Activated T-cell treated with anti-CD3 and anti-CD28 coated beads, Interleukin-2, amount 50 U/mL, for 72 hours (primary cell): Measurements from ENCODE around the gene PPP1R27. TPM values are rescaled to one million over a fixed set of nuclear protein-coding genes. Genes with fewer than 3 reads are reported as not detected.
"Not testable (repeated sequence)": the region's sequence is repeated elsewhere in the genome, so short reads cannot be mapped to it uniquely, and the experiment has no call there.

ENCODE experiments used
- ATAC-seq, 2 donors: fragments of 150-1000 bp; cut with Tn5 transposase; replicated peaks in 1 of 2; 2 replicates each; pipeline ENCODE4 v1.10.0; 2021; ENCODE audit warnings: moderate library complexity in 2 of 2, mild to moderate bottlenecking in 1 of 2
- DNase-seq, 2 donors: peaks; one replicate each; pipeline ENCODE4 v3.0.0; 2021 to 2022; ENCODE audit warnings: mixed read lengths in 1 of 2
- H3K27ac Mint-ChIP-seq: one replicate; pipeline ENCODE4 v1.8.0; 2022; ENCODE audit warnings: mild to moderate bottlenecking, moderate library complexity, mixed read lengths
- H3K27me3 Mint-ChIP-seq: one replicate; pipeline ENCODE4 v1.8.0; 2022; ENCODE audit warnings: low read depth, mixed read lengths
- H3K36me3 Mint-ChIP-seq, 2 donors: one replicate each; pipeline ENCODE4 v1.8.0; 2022; ENCODE audit warnings: mixed read lengths in 2 of 2, mild to moderate bottlenecking in 1 of 2; ENCODE audit not compliant: insufficient read depth in 2 of 2
- H3K4me1 Mint-ChIP-seq: one replicate; pipeline ENCODE4 v1.8.0; 2022; ENCODE audit warnings: low read depth, mixed read lengths
- H3K4me3 Mint-ChIP-seq, 2 donors: one replicate each; pipeline ENCODE4 v1.8.0; 2022; ENCODE audit warnings: mild to moderate bottlenecking in 2 of 2, mixed read lengths in 2 of 2, moderate library complexity in 2 of 2
- H3K9me3 Mint-ChIP-seq, 2 donors: one replicate each; pipeline ENCODE4 v1.8.0; 2022; ENCODE audit warnings: mixed read lengths in 2 of 2
- total RNA-seq, 2 donors: library from RNA; stranded (reverse); gene quantifications; one replicate each; pipeline ENCODE4 v1.2.3, GENCODE V29; 2022

PPP1R27 gene
- total RNA-seq, 2 donors from 2014 or later, result not detected

GRCh38 chr17:81842725-81843504 is 8.1 kb upstream of the PPP1R27 start:
- Mint-ChIP-seq H3K27ac (no peak overlapping the region), H3K4me1 (no peaks in the 10 kb centered on the region), H3K9me3 (no peaks in the 10 kb centered on the region), H3K36me3 (peaks cover 1 to 7% of the 10 kb centered on the region in 2 donors), H3K4me3 (no peak overlapping the region), H3K27me3 (no peaks in the 10 kb centered on the region)
- ATAC-seq (no peak), DNase-seq (no peak)

- Mint-ChIP-seq H3K27me3 (no peaks in the 10 kb centered on the region), H3K4me3 (no peak overlapping the region), H3K9me3 (no peaks in the 10 kb centered on the region), H3K36me3 (peaks cover 1 to 7% of the 10 kb centered on the region in 2 donors), H3K27ac (no peak overlapping the region), H3K4me1 (no peaks in the 10 kb centered on the region)
- ATAC-seq (no peak), DNase-seq (no peak)
These were observed 7.5 kb upstream of the PPP1R27 start for GRCh38 chr17:81842378-81842724.

GRCh38 chr17:81841866-81842265 is 7.0 kb upstream of the PPP1R27 start:
- Mint-ChIP-seq H3K4me3 (no peak overlapping the region), H3K36me3 (peaks cover 1 to 5% of the 10 kb centered on the region in 2 donors), H3K4me1 (no peaks in the 10 kb centered on the region), H3K27me3 (no peaks in the 10 kb centered on the region), H3K27ac (no peak overlapping the region), H3K9me3 (no peaks in the 10 kb centered on the region)
- DNase-seq, result no peak
- ATAC-seq, result no peak

- peak; percentile 13 to 16 for ATAC-seq
These were observed 6.3 kb upstream of the PPP1R27 start for GRCh38 chr17:81840826-81841778.

GRCh38 chr17:81840059-81840458 is 5.2 kb upstream of the PPP1R27 start:
- DNase-seq, H3K9me3 Mint-ChIP-seq, H3K27me3 Mint-ChIP-seq, H3K27ac Mint-ChIP-seq, H3K4me3 Mint-ChIP-seq, ATAC-seq, H3K4me1 Mint-ChIP-seq, H3K36me3 Mint-ChIP-seq: not testable (repeated sequence)

More at GRCh38 chr17:81840826-81841778, 6.3 kb upstream of the PPP1R27 start:
- Mint-ChIP-seq H3K4me1 (no peaks in the 10 kb centered on the region), H3K36me3 (peaks cover 1 to 5% of the 10 kb centered on the region in 2 donors), H3K27ac (no peak overlapping the region), H3K4me3 (no peak overlapping the region), H3K9me3 (no peaks in the 10 kb centered on the region), H3K27me3 (no peaks in the 10 kb centered on the region)
- DNase-seq, result no peak

- H3K27me3 Mint-ChIP-seq, result no peaks in the 10 kb centered on the region
These were observed 4.5 kb upstream of the PPP1R27 start for GRCh38 chr17:81839301-81839700.

GRCh38 chr17:81838753-81839255 is 4.0 kb upstream of the PPP1R27 start:
- Mint-ChIP-seq H3K9me3 (no peaks in the 10 kb centered on the region), H3K4me3 (no peak overlapping the region), H3K4me1 (peaks cover 12% of the 10 kb centered on the region), H3K36me3 (peaks cover 1 to 5% of the 10 kb centered on the region in 2 donors), H3K27me3 (no peaks in the 10 kb centered on the region), H3K27ac (no peak overlapping the region)
- ATAC-seq (no peak), DNase-seq (no peak)

More at GRCh38 chr17:81839301-81839700, 4.5 kb upstream of the PPP1R27 start:
- Mint-ChIP-seq H3K36me3 (peaks cover 1 to 5% of the 10 kb centered on the region in 2 donors), H3K9me3 (no peaks in the 10 kb centered on the region), H3K27ac (no peak overlapping the region), H3K4me1 (peaks cover 12% of the 10 kb centered on the region), H3K4me3 (no peak overlapping the region)
- ATAC-seq, result no peak
- DNase-seq, result no peak

GRCh38 chr17:81837641-81838040 is 2.8 kb upstream of the PPP1R27 start:
- Mint-ChIP-seq H3K9me3 (no peaks in the 10 kb centered on the region), H3K36me3 (no peaks in the 10 kb centered on the region), H3K27ac (no peak overlapping the region), H3K4me3 (no peak overlapping the region), H3K27me3 (no peaks in the 10 kb centered on the region), H3K4me1 (peaks cover 13% of the 10 kb centered on the region)
- DNase-seq (no peak), ATAC-seq (no peak)

- ATAC-seq (no peak), DNase-seq (no peak)
- no peak overlapping the region for H3K27ac Mint-ChIP-seq
- peaks cover 37% of the 10 kb centered on the region for H3K4me1 Mint-ChIP-seq
- peaks cover 0 to 6% of the 10 kb centered on the region in 2 donors for H3K36me3 Mint-ChIP-seq
- H3K27me3 Mint-ChIP-seq, result no peaks in the 10 kb centered on the region
- no peaks in the 10 kb centered on the region for H3K9me3 Mint-ChIP-seq
- peak overlapping the region; percentile 85 to 89 for H3K4me3 Mint-ChIP-seq
These were observed 674 bp downstream of the PPP1R27 start for GRCh38 chr17:81833921-81834830.

GRCh38 chr17:81833160-81833920 is 1.5 kb downstream of the PPP1R27 start, which contains the start of gene MCRIP1:
Gene MCRIP1 (minus strand): TSS chr17:81833291. CDS start chr17:81824506, 8,785 bp downstream.
- H3K4me1 Mint-ChIP-seq, result peaks cover 37% of the 10 kb centered on the region
- peak within 1 kb of the TSS; percentile 96 for H3K27ac Mint-ChIP-seq
- H3K9me3 Mint-ChIP-seq, result no peaks in the 10 kb centered on the region
- peaks cover 0 to 6% of the 10 kb centered on the region in 2 donors for H3K36me3 Mint-ChIP-seq
- H3K27me3 Mint-ChIP-seq, result no peaks in the 10 kb centered on the region
- DNase-seq (peak; percentile 98 to 99), ATAC-seq (peak; percentile 82 to 85)
- peak within 1 kb of the TSS; percentile 97 to 98 for H3K4me3 Mint-ChIP-seq

GRCh38 chr17:81832608-81833159 is 2.2 kb downstream of the PPP1R27 start:
- H3K27me3 Mint-ChIP-seq, result no peaks in the 10 kb centered on the region
- peaks cover 37% of the 10 kb centered on the region for H3K4me1 Mint-ChIP-seq
- no peaks in the 10 kb centered on the region for H3K9me3 Mint-ChIP-seq
- peak overlapping the region; percentile 97 to 98 for H3K4me3 Mint-ChIP-seq
- ATAC-seq (peak; percentile 48 to 54), DNase-seq (peak; percentile 67 to 72)
- H3K36me3 Mint-ChIP-seq, result peaks cover 0 to 6% of the 10 kb centered on the region in 2 donors
- H3K27ac Mint-ChIP-seq, result peak overlapping the region; percentile 96
